ENCODE measurements around the gene MTG1.
"Not testable (repeated sequence)": the region's sequence is repeated elsewhere in the genome, so short reads cannot be mapped to it uniquely, and the experiment has no call there.

Gene MTG1

GRCh38 chr10:133403784-133404183 is 9.8 kb downstream of the MTG1 start:
- no peak overlapping the region for H3K27ac ChIP-seq
- TF ChIP-seq ZFX (IDR thresholded peaks at IDR 0.05) (no peak), CTCF (conservative IDR thresholded peaks at IDR 0.05) (no peak)

GRCh38 chr10:133405272-133405671 is 11.3 kb downstream of the MTG1 start:
- TF ChIP-seq ZFX (IDR thresholded peaks at IDR 0.05) (no peak), CTCF (conservative IDR thresholded peaks at IDR 0.05) (no peak)
- no peak overlapping the region for H3K27ac ChIP-seq

GRCh38 chr10:133405844-133406527 is 12.0 kb downstream of the MTG1 start:
- no peak for TF ChIP-seq CTCF (conservative IDR thresholded peaks at IDR 0.05)
- no peak for TF ChIP-seq ZFX (IDR thresholded peaks at IDR 0.05)
- no peak overlapping the region for H3K27ac ChIP-seq

- no peak overlapping the region for H3K27ac ChIP-seq
- TF ChIP-seq ZFX (IDR thresholded peaks at IDR 0.05) (no peak), CTCF (conservative IDR thresholded peaks at IDR 0.05) (no peak)
These were observed 17.8 kb downstream of the MTG1 start for GRCh38 chr10:133411523-133412380.

GRCh38 chr10:133412381-133412711 is 18.4 kb downstream of the MTG1 start:
- no peak overlapping the region for H3K27ac ChIP-seq
- TF ChIP-seq ZFX (IDR thresholded peaks at IDR 0.05) (no peak), CTCF (conservative IDR thresholded peaks at IDR 0.05) (no peak)

- H3K27ac ChIP-seq = not testable (repeated sequence)
These were observed 20.4 kb downstream of the MTG1 start for GRCh38 chr10:133414401-133414800.

- no peak overlapping the region for H3K27ac ChIP-seq
- TF ChIP-seq CTCF (conservative IDR thresholded peaks at IDR 0.05) (no peak), ZFX (IDR thresholded peaks at IDR 0.05) (no peak)
These were observed 21.8 kb downstream of the MTG1 start for GRCh38 chr10:133415752-133416151.
